Measurements from ENCODE around the gene CCN5. TPM values are rescaled to one million over a fixed set of nuclear protein-coding genes. Genes with fewer than 3 reads are reported as not detected.

The CCN5 gene
- total and polyA plus RNA-seq, 8 donors = 0.29 to 20.8 (median 0.48) TPM

DNA sequence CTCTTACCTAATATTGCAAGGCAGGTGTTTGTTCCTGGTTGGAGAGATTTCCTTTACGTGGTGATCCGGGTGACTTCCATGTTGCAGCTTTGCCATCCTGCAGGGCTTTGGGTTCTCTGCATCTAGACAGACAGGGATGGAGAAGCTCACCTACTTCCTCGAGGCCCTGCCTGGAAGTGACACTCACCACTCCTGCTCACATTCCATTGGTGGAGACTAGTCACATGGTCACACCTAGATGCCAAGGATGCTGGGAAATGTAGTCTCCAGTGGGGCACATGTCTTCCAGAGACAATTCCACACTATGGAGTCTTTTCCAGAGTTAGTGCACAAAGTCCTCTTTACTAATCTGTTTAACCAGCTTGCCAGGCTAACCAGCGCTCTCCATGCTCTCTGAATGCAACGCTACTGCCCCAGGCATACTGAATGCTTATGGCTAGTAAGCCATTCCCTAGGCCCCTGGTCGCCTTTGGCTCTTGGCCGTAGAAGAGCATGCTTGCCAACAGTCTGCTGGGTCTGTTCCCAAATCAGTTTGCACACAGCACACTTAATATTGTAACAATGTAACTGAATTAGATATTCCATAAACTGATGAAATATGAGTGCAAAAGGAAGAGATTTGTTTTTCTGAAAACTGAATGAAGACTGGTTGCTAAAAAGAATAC is 23.8 kb downstream of the CCN5 start:
- no peaks in the 10 kb centered on the region for H3K4me1 ChIP-seq
- DNase-seq = peak in 2 of 4 donors; percentile 51 to 75
- H3K27ac ChIP-seq = no peak overlapping the region

DNA sequence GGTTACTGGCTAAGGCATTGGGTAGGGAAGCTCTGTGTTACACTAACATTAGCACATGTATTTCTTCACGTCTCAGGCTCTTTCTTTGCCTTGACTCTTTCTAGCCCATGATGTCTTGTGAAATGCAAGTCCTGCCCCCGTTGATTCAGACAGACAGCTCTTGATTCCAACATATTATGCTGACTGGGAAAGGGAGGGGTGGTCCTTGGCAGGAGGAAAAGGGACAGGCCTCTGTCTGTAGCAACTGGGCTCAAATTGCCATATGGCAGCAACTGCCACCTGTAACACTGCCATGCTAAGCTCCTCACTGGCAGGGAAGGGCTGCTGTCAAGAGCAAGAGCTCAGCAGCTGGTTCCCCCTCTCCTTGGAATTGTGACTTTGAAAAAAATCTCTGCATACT is 24.8 kb downstream of the CCN5 start:
- TF ChIP-seq, protein P1, sequence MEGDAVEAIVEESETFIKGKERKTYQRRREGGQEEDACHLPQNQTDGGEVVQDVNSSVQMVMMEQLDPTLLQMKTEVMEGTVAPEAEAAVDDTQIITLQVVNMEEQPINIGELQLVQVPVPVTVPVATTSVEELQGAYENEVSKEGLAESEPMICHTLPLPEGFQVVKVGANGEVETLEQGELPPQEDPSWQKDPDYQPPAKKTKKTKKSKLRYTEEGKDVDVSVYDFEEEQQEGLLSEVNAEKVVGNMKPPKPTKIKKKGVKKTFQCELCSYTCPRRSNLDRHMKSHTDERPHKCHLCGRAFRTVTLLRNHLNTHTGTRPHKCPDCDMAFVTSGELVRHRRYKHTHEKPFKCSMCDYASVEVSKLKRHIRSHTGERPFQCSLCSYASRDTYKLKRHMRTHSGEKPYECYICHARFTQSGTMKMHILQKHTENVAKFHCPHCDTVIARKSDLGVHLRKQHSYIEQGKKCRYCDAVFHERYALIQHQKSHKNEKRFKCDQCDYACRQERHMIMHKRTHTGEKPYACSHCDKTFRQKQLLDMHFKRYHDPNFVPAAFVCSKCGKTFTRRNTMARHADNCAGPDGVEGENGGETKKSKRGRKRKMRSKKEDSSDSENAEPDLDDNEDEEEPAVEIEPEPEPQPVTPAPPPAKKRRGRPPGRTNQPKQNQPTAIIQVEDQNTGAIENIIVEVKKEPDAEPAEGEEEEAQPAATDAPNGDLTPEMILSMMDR (IDR thresholded peaks at IDR 0.05) = no peak
- Histone ChIP-seq H3K9me3 (peaks cover 0 to 3% of the 10 kb centered on the region in 2 donors), H3K27me3 (peaks cover 0 to 5% of the 10 kb centered on the region in 2 donors), H3K27ac (no peak overlapping the region), H3K4me1 (no peaks in the 10 kb centered on the region), H3K36me3 (no peaks in the 10 kb centered on the region), H3K4me3 (no peak overlapping the region)
- ATAC-seq (no peak), DNase-seq (peak in 1 of 4 donors; percentile 53)
- intact Hi-C loops (cut with DNase I) = no loop called here

More for the DNA sequence above, 23.8 kb downstream of the CCN5 start:
- TF ChIP-seq, protein P1 (IDR thresholded peaks at IDR 0.05) = no peak
- Histone ChIP-seq H3K36me3 (no peaks in the 10 kb centered on the region), H3K4me3 (no peak overlapping the region), H3K27me3 (no peaks in the 10 kb centered on the region), H3K9me3 (peaks cover 0 to 3% of the 10 kb centered on the region in 2 donors)
- peak; percentile 64 for ATAC-seq
- intact Hi-C loops (cut with DNase I) = no loop called here

DNA sequence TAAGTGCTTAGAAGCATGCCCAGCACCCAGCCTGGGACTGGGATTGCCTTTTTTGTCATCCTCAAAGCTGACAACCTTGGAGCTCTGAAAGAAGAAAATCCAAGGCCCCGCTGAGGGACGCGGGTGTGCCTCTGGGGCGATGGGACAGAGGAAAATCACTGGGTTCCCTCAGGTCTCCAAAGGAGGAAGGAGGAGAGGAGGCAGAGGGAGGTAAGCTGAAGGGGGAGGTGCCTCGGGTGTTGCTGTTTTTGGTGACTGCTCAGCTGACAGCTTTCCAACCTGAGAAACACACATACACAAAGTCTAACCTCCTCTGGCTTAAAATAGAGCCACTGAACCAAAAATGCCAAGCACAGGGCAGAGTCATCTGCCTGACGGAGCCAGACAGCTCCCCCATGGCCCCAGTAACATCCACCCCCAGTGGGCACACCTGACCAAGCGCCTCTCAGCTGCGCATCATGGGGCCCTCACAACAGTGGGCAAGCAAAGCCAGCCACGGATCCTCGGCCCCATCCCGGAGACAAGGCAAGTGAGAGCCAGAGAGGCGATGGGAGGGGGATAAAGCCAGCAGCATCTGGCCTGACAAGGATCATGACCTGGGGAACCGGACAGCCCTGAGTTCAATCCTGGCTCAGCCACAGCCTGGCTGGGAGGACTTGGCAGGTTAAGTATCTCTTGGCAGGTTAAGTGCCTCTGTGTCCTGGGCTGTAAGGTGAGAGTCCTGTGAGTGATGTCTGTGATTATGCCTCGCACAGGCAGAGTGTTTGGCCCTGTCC is 27.3 kb downstream of the CCN5 start:
- TF ChIP-seq, protein P1 (IDR thresholded peaks at IDR 0.05) = no peak
- no peak for ATAC-seq
- peaks cover 0 to 27% of the 10 kb centered on the region in 2 donors for H3K27me3 ChIP-seq
- no peak for DNase-seq
- peaks cover 16 to 19% of the 10 kb centered on the region in 2 donors for H3K4me1 ChIP-seq
- intact Hi-C loops (cut with DNase I) = no loop called here
- H3K36me3 ChIP-seq = no peaks in the 10 kb centered on the region
- H3K9me3 ChIP-seq = no peaks in the 10 kb centered on the region
- no peak overlapping the region for H3K4me3 ChIP-seq
- H3K27ac ChIP-seq = no peak overlapping the region

DNA sequence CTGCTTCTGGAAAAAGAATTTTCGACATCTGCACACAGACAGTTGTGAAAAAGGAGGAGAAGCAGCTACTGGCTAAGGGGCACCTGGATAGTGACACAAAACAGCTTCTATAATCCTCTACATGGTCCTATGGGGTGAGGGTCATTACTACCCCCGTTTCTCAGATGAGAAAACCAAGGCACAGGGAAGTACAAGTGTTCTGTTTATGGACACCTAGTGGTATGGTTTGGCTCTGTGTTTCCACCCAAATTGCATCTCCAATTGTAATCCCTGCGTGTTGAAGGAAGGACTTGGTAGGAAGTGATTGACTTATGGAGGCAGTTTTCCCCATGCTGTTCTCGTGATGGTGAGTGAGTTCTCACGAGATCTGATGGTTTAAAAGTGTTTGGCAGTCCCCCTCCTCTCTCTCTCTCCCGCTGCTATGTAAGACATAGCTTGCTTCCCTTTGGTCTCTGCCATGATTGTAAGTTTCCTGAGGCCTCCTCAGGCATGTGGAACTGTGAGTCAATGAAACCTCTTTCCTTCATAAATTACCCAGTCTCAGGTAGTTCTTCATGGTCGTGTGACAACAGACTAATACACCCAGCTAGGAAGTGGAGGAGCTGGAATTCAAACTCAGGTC is 28.0 kb downstream of the CCN5 start:
- Histone ChIP-seq H3K36me3 (no peaks in the 10 kb centered on the region), H3K9me3 (no peaks in the 10 kb centered on the region), H3K4me3 (no peak overlapping the region), H3K4me1 (peaks cover 16 to 25% of the 10 kb centered on the region in 2 donors), H3K27ac (no peak overlapping the region), H3K27me3 (peaks cover 0 to 27% of the 10 kb centered on the region in 2 donors)
- no peak for ATAC-seq
- no peak for DNase-seq
- intact Hi-C loops (cut with DNase I) = no loop called here
- TF ChIP-seq, protein P1 (IDR thresholded peaks at IDR 0.05) = no peak
